B cell (primary cell): Measurements from ENCODE around the gene SYCP2. TPM values are rescaled to one million over a fixed set of nuclear protein-coding genes. Genes with fewer than 3 reads are reported as not detected.

Experiments
- ATAC-seq: fragments of 200-7000 bp; cut with Tn5 transposase; one replicate; pipeline ENCODE4 v1.10.0; 2021; ENCODE audit warnings: low read depth, mild to moderate bottlenecking, moderate number of reproducible peaks, moderate library complexity
- CTCF ChIA-PET: fragments of 350-600 bp; sonication (Branson Sonifier 250); formaldehyde crosslinking; loops from one replicate; lab custom pipeline; 2021; ENCODE audit warnings: antibody characterized with exemption, inconsistent platforms; lab: Charles Lee
- POLR2A ChIA-PET: fragments of 350-600 bp; sonication (Branson Sonifier 250); formaldehyde crosslinking; loops from one replicate; lab custom pipeline; 2021; ENCODE audit warnings: antibody characterized with exemption; lab: Charles Lee
- DNase-seq: peaks from one replicate; pipeline ENCODE4 v3.0.0; 2013
- H2AFZ ChIP-seq: 2 replicates; pipeline ENCODE4 v1.6.1; 2012; ENCODE audit warnings: mild to moderate bottlenecking, low read depth, low read length; ENCODE audit not compliant: insufficient read depth, poor library complexity, severe bottlenecking
- H3K27ac ChIP-seq, 2 donors: 1 replicate in 1 of 2; 2 replicates in 1 of 2; pipeline ENCODE4 v1.5.1; 2012 to 2013; ENCODE audit warnings: low read length in 2 of 2, mild to moderate bottlenecking in 2 of 2, moderate library complexity in 1 of 2
- H3K27me3 ChIP-seq, 4 experiments: fragments of 200-600 bp in 1 of 4; sonication (generic) in 1 of 4; replicated peaks in 1 of 4; 1 replicate in 2 of 4; 2 replicates in 2 of 4; pipeline versions ENCODE4 v1.6.1 to v1.7.0; 2013 to 2016; ENCODE audit warnings: low read length in 3 of 4, mild to moderate bottlenecking in 2 of 4, mixed read lengths in 1 of 4, moderate library complexity in 1 of 4; ENCODE audit not compliant: insufficient read depth in 4 of 4, control insufficient read depth in 3 of 4; ENCODE audit errors: control extremely low read depth in 1 of 4
- H3K36me3 ChIP-seq, 2 experiments: replicated peaks in 1 of 2; 1 replicate in 1 of 2; 2 replicates in 1 of 2; pipeline versions ENCODE4 v1.6.1 to v1.7.1; 2013; ENCODE audit warnings: low read length in 1 of 2; ENCODE audit not compliant: insufficient read depth in 2 of 2, control insufficient read depth in 1 of 2; ENCODE audit errors: control extremely low read depth in 1 of 2, extremely low read depth in 1 of 2
- H3K4me1 ChIP-seq, 2 donors: fragments of 200-600 bp in 1 of 2; sonication (generic) in 1 of 2; 1 replicate in 1 of 2; 2 replicates in 1 of 2; pipeline versions ENCODE4 v1.5.1 to v1.6.1; 2013 to 2017; ENCODE audit warnings: low read length in 2 of 2; ENCODE audit not compliant: control insufficient read depth in 2 of 2, insufficient read depth in 2 of 2
- H3K4me2 ChIP-seq: replicated peaks from 2 replicates; pipeline ENCODE3; 2012; ENCODE audit warnings: mild to moderate bottlenecking, low read depth, low read length; ENCODE audit not compliant: poor library complexity, severe bottlenecking
- H3K4me3 ChIP-seq, 5 experiments: fragments of 200-600 bp in 1 of 5; sonication (generic) in 1 of 5; 1 replicate in 3 of 5; 2 replicates in 2 of 5; pipeline versions ENCODE4 v1.5.1 to v1.7.0; 2011 to 2016; ENCODE audit warnings: low read length in 4 of 5, mild to moderate bottlenecking in 4 of 5, low read depth in 2 of 5, control low read depth in 1 of 5, moderate library complexity in 1 of 5; ENCODE audit not compliant: insufficient read depth in 1 of 5; ENCODE audit errors: control extremely low read depth in 1 of 5, extremely low read depth in 1 of 5
- H3K79me2 ChIP-seq: fragments of 200-600 bp; sonication (generic); one replicate; pipeline ENCODE4 v1.6.0; 2016; ENCODE audit warnings: low read length; ENCODE audit not compliant: control insufficient read depth, insufficient read depth
- H3K9ac ChIP-seq: fragments of 200-600 bp; sonication (generic); 2 replicates; pipeline ENCODE4 v1.6.1; 2017; ENCODE audit warnings: mild to moderate bottlenecking, low read length, moderate library complexity
- H3K9me3 ChIP-seq, 3 donors: one replicate each; pipeline versions ENCODE4 v1.6.1 to v1.7.1; 2013; ENCODE audit warnings: low read length in 2 of 3; ENCODE audit not compliant: control insufficient read depth in 2 of 3, insufficient read depth in 1 of 3; ENCODE audit errors: control extremely low read depth in 1 of 3
- H4K20me1 ChIP-seq: 2 replicates; pipeline ENCODE4 v1.6.0; 2012; ENCODE audit warnings: mild to moderate bottlenecking, low read length; ENCODE audit not compliant: insufficient read depth, control insufficient read depth, poor library complexity, severe bottlenecking
- H3K27ac Mint-ChIP-seq: one replicate; pipeline ENCODE4 v1.8.0; 2021; ENCODE audit warnings: mixed read lengths
- H3K27me3 Mint-ChIP-seq: one replicate; pipeline ENCODE4 v1.8.0; 2021; ENCODE audit warnings: mixed read lengths
- H3K4me1 Mint-ChIP-seq: one replicate; pipeline ENCODE4 v1.8.0; 2021; ENCODE audit warnings: mixed read lengths
- H3K4me3 Mint-ChIP-seq: one replicate; pipeline ENCODE4 v1.8.0; 2021; ENCODE audit warnings: mixed read lengths
- H3K9me3 Mint-ChIP-seq: one replicate; pipeline ENCODE4 v1.8.0; 2022; ENCODE audit warnings: mixed read lengths; ENCODE audit not compliant: insufficient read depth
- EZH2 ChIP-seq: IDR thresholded peaks from 2 replicates; pipeline ENCODE4 v1.6.1; 2012; ENCODE audit warnings: borderline replicate concordance, low read depth, mild to moderate bottlenecking, moderate library complexity, low read length; ENCODE audit not compliant: insufficient read depth, poor library complexity, severe bottlenecking
- WGBS: methylation state at CpG from one replicate; pipeline ENCODE4 v1.1.5; 2013; ENCODE audit warnings: missing lambda C conversion rate; ENCODE audit not compliant: insufficient coverage; 5-methylcytosine and 5-hydroxymethylcytosine counted together
- intact Hi-C: fragments of 100-400 bp; cut with micrococcal nuclease; formaldehyde crosslinking; loops from one replicate; pipeline ENCODE4 v1.10.0; 2022
- polyA plus RNA-seq: library from polyadenylated mRNA; depleted of rRNA; stranded (reverse); fragments of >200 nt; gene quantifications from 2 replicates; pipeline ENCODE4 v1.2.3, GENCODE V29; 2012
- total RNA-seq, 2 donors: library from RNA; stranded (reverse); fragments of 120-200 nt in 1 of 2; gene quantifications; 1 replicate in 1 of 2; 2 replicates in 1 of 2; pipeline versions ENCODE4 v1.2.3 to v1.2.4, GENCODE V29; 2013 to 2022
- TF ChIP-seq, protein P1 (sequence below): fragments of 200-600 bp; IDR thresholded peaks from one replicate; pipeline ENCODE4 v1.8.0; 2022; ENCODE audit warnings: antibody characterized with exemption, mild to moderate bottlenecking

Gene SYCP2
- total and polyA plus RNA-seq, 2 donors (not counting 1 experiment from before 2014, with no cell fraction given), result 0.98 to 4.5 TPM

DNA sequence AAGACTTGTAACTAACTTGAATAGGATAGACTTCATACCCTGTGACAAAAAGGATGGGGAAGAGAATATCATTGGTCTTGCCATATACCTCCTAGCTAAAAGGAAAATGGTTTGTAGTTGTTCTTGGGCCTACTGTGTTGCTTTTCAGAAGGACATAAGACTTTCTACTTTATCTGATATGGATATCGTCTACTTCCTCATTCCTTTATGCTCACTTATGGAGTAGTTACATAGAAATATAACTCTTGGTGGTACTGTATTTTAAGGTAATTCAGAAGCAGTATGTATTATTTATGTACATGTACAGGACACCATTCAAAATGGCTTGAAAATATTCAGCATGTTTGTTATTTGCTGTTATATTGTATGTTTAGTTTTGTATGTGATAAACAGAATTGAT, 14.8 kb upstream of the SYCP2 start:
- Histone ChIP-seq H3K9me3 (no peaks in the 10 kb centered on the region), H4K20me1 (no peaks in the 10 kb centered on the region), H3K4me1 (peaks cover 4 to 10% of the 10 kb centered on the region in 2 donors), H3K4me2 (no peak overlapping the region), H3K4me3 (no peak overlapping the region), H3K27me3 (no peaks in the 10 kb centered on the region), H3K9ac (no peak overlapping the region), H3K27ac (peak overlapping the region in 1 of 2 donors; percentile 39), H3K79me2 (no peaks in the 10 kb centered on the region), H2AFZ (no peak overlapping the region), H3K36me3 (peaks cover 6 to 24% of the 10 kb centered on the region in 2 experiments)
- POLR2A ChIA-PET, result no interaction called here
- DNase-seq (no peak), ATAC-seq (no peak)
- Mint-ChIP-seq H3K27me3 (no peaks in the 10 kb centered on the region), H3K27ac (peak overlapping the region; percentile 33), H3K4me3 (no peak overlapping the region), H3K9me3 (no peaks in the 10 kb centered on the region), H3K4me1 (peaks cover 12% of the 10 kb centered on the region)
- no CpG with 5 or more reads among the region's 1 CpG for WGBS
- intact Hi-C loops, result loop anchor here (2.0 to 5.0 kb wide), 2 partner anchors 13 to 1279 kb away; no protein-coding TSS in a partner anchor
- CTCF ChIA-PET, result interaction anchor here (1.3 to 4.1 kb wide), 3 partner anchors 9 to 14 kb away, joined by 3 to 45 read pairs (median 4); partner anchors contain the start of genes CDH26, FAM217B, PPP1R3D and SYCP2
- TF ChIP-seq EZH2, result no peak
- TF ChIP-seq, protein P1, sequence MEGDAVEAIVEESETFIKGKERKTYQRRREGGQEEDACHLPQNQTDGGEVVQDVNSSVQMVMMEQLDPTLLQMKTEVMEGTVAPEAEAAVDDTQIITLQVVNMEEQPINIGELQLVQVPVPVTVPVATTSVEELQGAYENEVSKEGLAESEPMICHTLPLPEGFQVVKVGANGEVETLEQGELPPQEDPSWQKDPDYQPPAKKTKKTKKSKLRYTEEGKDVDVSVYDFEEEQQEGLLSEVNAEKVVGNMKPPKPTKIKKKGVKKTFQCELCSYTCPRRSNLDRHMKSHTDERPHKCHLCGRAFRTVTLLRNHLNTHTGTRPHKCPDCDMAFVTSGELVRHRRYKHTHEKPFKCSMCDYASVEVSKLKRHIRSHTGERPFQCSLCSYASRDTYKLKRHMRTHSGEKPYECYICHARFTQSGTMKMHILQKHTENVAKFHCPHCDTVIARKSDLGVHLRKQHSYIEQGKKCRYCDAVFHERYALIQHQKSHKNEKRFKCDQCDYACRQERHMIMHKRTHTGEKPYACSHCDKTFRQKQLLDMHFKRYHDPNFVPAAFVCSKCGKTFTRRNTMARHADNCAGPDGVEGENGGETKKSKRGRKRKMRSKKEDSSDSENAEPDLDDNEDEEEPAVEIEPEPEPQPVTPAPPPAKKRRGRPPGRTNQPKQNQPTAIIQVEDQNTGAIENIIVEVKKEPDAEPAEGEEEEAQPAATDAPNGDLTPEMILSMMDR, result no peak

DNA sequence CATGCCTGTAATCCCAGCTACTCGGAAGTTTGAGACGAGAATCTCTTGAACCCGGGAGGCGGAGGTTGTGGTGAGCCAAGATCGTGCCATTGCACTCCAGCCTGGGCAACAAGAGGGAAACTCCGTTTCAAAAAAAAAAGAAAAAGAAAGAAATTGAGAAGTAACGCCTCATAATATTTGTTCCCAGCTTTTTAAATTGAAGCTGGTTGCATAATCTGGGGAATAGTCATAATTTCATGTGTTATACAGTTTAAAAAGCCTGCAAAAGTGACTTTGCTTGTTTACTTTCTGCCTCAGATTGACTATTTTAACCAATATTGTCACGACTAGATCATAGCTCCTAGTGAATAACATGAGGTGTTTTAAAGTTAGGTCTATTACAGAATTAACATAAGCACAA, 13.9 kb upstream of the SYCP2 start:
- Histone ChIP-seq H3K9ac (no peak overlapping the region), H4K20me1 (no peaks in the 10 kb centered on the region), H3K9me3 (no peaks in the 10 kb centered on the region), H3K36me3 (peaks cover 6 to 31% of the 10 kb centered on the region in 2 experiments), H3K4me1 (peaks cover 4 to 10% of the 10 kb centered on the region in 2 donors), H3K4me3 (no peak overlapping the region), H3K4me2 (no peak overlapping the region), H3K79me2 (peaks cover under 1% of the 10 kb centered on the region), H3K27ac (no peak overlapping the region), H2AFZ (no peak overlapping the region), H3K27me3 (no peaks in the 10 kb centered on the region)
- ATAC-seq (no peak), DNase-seq (no peak)
- TF ChIP-seq, protein P1, result no peak
- TF ChIP-seq EZH2, result no peak
- Mint-ChIP-seq H3K4me3 (no peak overlapping the region), H3K27ac (no peak overlapping the region), H3K9me3 (no peaks in the 10 kb centered on the region), H3K4me1 (peaks cover 12% of the 10 kb centered on the region), H3K27me3 (no peaks in the 10 kb centered on the region)
- WGBS, result 97% methylated on average over 5 of the region's 8 CpGs
- ChIA-PET POLR2A (no interaction called here), CTCF (interaction anchor here (1.3 to 4.1 kb wide), 4 partner anchors 8 to 1949 kb away, joined by 3 to 45 read pairs (median 4); partner anchors contain the start of genes CDH26, FAM217B, PPP1R3D and SYCP2)
- intact Hi-C loops, result loop anchor here (5.0 kb wide), 1 partner anchor 1280 kb away; no protein-coding TSS in a partner anchor
